PC-3 (cell line): ENCODE measurements around the gene JAM2. TPM values are rescaled to one million over a fixed set of nuclear protein-coding genes. Genes with fewer than 3 reads are reported as not detected.

Source experiments
- ATAC-seq: fragments of 200-7000 bp; cut with Tn5 transposase; 2 replicates; pipeline ENCODE4 v1.9.1; 2020; ENCODE audit warnings: mild to moderate bottlenecking, moderate library complexity
- BruUV-seq: library from RNA; stranded (reverse); fragments of 400-500 nt; replicated peaks from 2 replicates; lab custom pipeline; 2021; lab: Mats Ljungman, UMichigan
- CTCF ChIA-PET: fragments of 300-600 bp; sonication (Branson Sonifier 250); formaldehyde crosslinking; loops from one replicate; lab custom pipeline; 2022; ENCODE audit warnings: antibody characterized with exemption; lab: Charles Lee
- POLR2A ChIA-PET: fragments of 300-600 bp; sonication (Branson Sonifier 250); formaldehyde crosslinking; loops from one replicate; lab custom pipeline; 2022; ENCODE audit warnings: antibody characterized with exemption; ENCODE audit not compliant: unreplicated experiment; lab: Charles Lee
- DNase-seq: peaks from one replicate; pipeline ENCODE4 v3.0.0-alpha.2; 2015
- H2AFZ ChIP-seq: fragments of 300-600 bp; sonication (generic); 2 replicates; pipeline ENCODE4 v1.6.0; 2016; ENCODE audit warnings: antibody characterized with exemption, low read length
- H3F3A ChIP-seq: fragments of 300-600 bp; sonication (generic); one replicate; pipeline ENCODE4 v1.6.0; 2017; ENCODE audit warnings: antibody characterized with exemption, low read length, control low read depth, mild to moderate bottlenecking; ENCODE audit not compliant: unreplicated experiment
- H3K27ac ChIP-seq: fragments of 300-600 bp; sonication (generic); 2 replicates; pipeline ENCODE4 v1.5.1; 2016; ENCODE audit warnings: mild to moderate bottlenecking, low read length
- H3K27me3 ChIP-seq: fragments of 300-600 bp; sonication (generic); 2 replicates; pipeline ENCODE4 v1.6.1; 2016; ENCODE audit warnings: low read length, mixed read lengths
- H3K36me3 ChIP-seq: fragments of 300-600 bp; sonication (generic); 2 replicates; pipeline ENCODE4 v1.6.1; 2016; ENCODE audit warnings: low read depth, mixed run types, low read length, mixed read lengths
- H3K4me1 ChIP-seq: fragments of 300-600 bp; sonication (generic); 2 replicates; pipeline ENCODE4 v1.5.1; 2016; ENCODE audit warnings: low read length; ENCODE audit not compliant: insufficient read depth
- H3K4me2 ChIP-seq: fragments of 300-600 bp; sonication (generic); 2 replicates; pipeline ENCODE4 v1.6.0; 2016; ENCODE audit warnings: low read length
- H3K4me3 ChIP-seq: fragments of 300-600 bp; sonication (generic); 2 replicates; pipeline ENCODE4 v1.5.1; 2016; ENCODE audit warnings: mild to moderate bottlenecking, low read length, mixed read lengths
- H3K79me2 ChIP-seq: fragments of 300-600 bp; sonication (generic); 2 replicates; pipeline ENCODE4 v1.6.1; 2017; ENCODE audit warnings: low read length, mixed read lengths
- H3K9ac ChIP-seq: fragments of 300-600 bp; sonication (generic); 2 replicates; pipeline ENCODE4 v1.6.0; 2016; ENCODE audit warnings: mild to moderate bottlenecking, low read length
- H3K9me2 ChIP-seq: fragments of 300-600 bp; sonication (generic); replicated peaks from 2 replicates; pipeline ENCODE4 v1.6.1; 2016; ENCODE audit warnings: mixed run types, low read length, mixed read lengths
- H3K9me3 ChIP-seq: fragments of 300-600 bp; sonication (generic); 2 replicates; pipeline ENCODE4 v1.6.1; 2016; ENCODE audit warnings: low read length, mixed read lengths
- H4K20me1 ChIP-seq: fragments of 300-600 bp; sonication (generic); 2 replicates; pipeline ENCODE4 v1.6.1; 2016; ENCODE audit warnings: low read length, mixed read lengths
- EZH2 ChIP-seq: fragments of 300-600 bp; sonication (generic); IDR thresholded peaks from one replicate; pipeline ENCODE4 v1.6.1; 2017; ENCODE audit warnings: antibody characterized with exemption, mild to moderate bottlenecking, low read length; ENCODE audit not compliant: unreplicated experiment
- EZH2phosphoT487 ChIP-seq: fragments of 300-600 bp; sonication (generic); IDR thresholded peaks from 2 replicates; pipeline ENCODE4 v1.6.1; 2018; ENCODE audit warnings: mild to moderate bottlenecking, antibody characterized with exemption, low read length, borderline replicate concordance
- intact Hi-C: fragments of 100-400 bp; cut with micrococcal nuclease; formaldehyde crosslinking; loops from 2 replicates; pipeline ENCODE4 v1.9.0; 2023
- total RNA-seq: library from RNA; depleted of rRNA; stranded (reverse); fragments of >200 nt; gene quantifications from 2 replicates; pipeline ENCODE4 v1.2.3, GENCODE V29; 2014
- TF ChIP-seq, protein P1 (sequence below): fragments of 300-600 bp; sonication (generic); conservative IDR thresholded peaks from 2 replicates; pipeline ENCODE4 v1.5.1; 2017; ENCODE audit warnings: antibody characterized with exemption, low read depth, mild to moderate bottlenecking, low read length

Gene JAM2
- total RNA-seq, 1 experiment from 2014 or later: not detected

DNA sequence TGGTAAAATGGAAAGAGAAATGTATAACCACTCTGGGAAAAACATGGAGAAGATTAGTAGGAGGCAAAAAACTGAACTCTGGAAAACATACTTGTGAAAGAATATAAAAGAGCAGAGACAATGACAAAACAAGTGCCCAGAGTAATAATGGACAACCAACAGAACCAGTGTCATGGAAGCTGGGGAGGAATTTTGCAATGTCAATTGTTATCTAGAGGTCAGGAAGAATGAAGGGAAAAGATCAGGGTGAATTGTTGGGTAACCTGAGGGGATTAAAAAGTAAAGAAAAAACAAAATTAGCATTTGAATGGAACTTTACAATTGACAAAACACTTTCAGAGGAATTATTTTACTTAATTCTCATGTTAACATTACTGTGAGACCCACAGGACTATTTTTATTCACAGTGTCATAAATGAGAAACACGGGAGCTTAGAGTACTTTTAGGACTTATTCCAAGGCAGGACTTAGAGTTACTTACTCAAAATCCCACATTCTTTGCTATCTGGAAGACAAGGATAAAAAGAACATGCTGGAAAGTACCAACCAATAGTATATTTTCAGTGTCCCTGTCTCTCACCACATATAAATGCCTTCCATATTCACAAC lies 19.5 kb downstream of the JAM2 start:
- H3K27ac ChIP-seq: no peak overlapping the region
- no peaks in the 10 kb centered on the region for H3K36me3 ChIP-seq
- POLR2A ChIA-PET: no interaction called here
- no peak overlapping the region for H3K4me2 ChIP-seq
- no peak overlapping the region for H3K9ac ChIP-seq
- H3F3A ChIP-seq: no peaks in the 10 kb centered on the region
- H2AFZ ChIP-seq: no peak overlapping the region
- intact Hi-C loops: no loop called here
- no peaks in the 10 kb centered on the region for H3K9me2 ChIP-seq
- H3K9me3 ChIP-seq: no peaks in the 10 kb centered on the region
- TF ChIP-seq, protein P1, sequence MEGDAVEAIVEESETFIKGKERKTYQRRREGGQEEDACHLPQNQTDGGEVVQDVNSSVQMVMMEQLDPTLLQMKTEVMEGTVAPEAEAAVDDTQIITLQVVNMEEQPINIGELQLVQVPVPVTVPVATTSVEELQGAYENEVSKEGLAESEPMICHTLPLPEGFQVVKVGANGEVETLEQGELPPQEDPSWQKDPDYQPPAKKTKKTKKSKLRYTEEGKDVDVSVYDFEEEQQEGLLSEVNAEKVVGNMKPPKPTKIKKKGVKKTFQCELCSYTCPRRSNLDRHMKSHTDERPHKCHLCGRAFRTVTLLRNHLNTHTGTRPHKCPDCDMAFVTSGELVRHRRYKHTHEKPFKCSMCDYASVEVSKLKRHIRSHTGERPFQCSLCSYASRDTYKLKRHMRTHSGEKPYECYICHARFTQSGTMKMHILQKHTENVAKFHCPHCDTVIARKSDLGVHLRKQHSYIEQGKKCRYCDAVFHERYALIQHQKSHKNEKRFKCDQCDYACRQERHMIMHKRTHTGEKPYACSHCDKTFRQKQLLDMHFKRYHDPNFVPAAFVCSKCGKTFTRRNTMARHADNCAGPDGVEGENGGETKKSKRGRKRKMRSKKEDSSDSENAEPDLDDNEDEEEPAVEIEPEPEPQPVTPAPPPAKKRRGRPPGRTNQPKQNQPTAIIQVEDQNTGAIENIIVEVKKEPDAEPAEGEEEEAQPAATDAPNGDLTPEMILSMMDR: no peak
- TF ChIP-seq EZH2 (no peak), EZH2phosphoT487 (no peak)
- no peaks in the 10 kb centered on the region for H3K79me2 ChIP-seq
- ATAC-seq (no peak), DNase-seq (no peak)
- no peak overlapping the region for H3K4me3 ChIP-seq
- H3K4me1 ChIP-seq: no peaks in the 10 kb centered on the region
- no TSS peak for BruUV-seq
- H3K27me3 ChIP-seq: no peaks in the 10 kb centered on the region
- no peaks in the 10 kb centered on the region for H4K20me1 ChIP-seq
- CTCF ChIA-PET: no interaction called here

DNA sequence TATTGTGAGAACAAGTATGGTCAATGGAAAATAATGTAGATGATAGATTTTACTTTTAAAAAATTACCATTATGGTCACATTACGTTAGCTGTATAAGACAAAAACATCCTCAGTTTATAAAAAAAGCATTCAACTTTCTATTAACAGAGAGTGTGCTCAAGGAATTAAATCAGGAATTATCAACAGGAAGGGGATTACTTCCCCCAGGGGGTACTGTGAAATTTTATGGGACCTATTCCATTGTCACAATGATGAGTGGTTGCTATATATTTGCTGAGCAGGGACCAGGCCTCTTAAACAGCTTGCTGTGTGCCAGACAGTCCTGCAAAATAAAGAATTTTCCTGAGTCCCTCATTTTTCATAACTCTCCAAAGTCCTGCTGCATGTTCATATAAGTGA lies 21.2 kb downstream of the JAM2 start:
- Histone ChIP-seq H3K27ac (no peak overlapping the region), H3K4me1 (no peaks in the 10 kb centered on the region), H4K20me1 (no peaks in the 10 kb centered on the region), H3K9me2 (no peaks in the 10 kb centered on the region), H3K79me2 (no peaks in the 10 kb centered on the region), H3K36me3 (no peaks in the 10 kb centered on the region), H3K4me3 (no peak overlapping the region), H3K27me3 (no peaks in the 10 kb centered on the region), H2AFZ (no peak overlapping the region), H3K9me3 (no peaks in the 10 kb centered on the region), H3K9ac (no peak overlapping the region), H3K4me2 (no peak overlapping the region), H3F3A (no peaks in the 10 kb centered on the region)
- DNase-seq: no peak
- TF ChIP-seq, protein P1: no peak
- TF ChIP-seq EZH2: no peak
- no peak for TF ChIP-seq EZH2phosphoT487
- no peak for ATAC-seq
- no TSS peak for BruUV-seq
- intact Hi-C loops: no loop called here
- ChIA-PET CTCF (no interaction called here), POLR2A (no interaction called here)

DNA sequence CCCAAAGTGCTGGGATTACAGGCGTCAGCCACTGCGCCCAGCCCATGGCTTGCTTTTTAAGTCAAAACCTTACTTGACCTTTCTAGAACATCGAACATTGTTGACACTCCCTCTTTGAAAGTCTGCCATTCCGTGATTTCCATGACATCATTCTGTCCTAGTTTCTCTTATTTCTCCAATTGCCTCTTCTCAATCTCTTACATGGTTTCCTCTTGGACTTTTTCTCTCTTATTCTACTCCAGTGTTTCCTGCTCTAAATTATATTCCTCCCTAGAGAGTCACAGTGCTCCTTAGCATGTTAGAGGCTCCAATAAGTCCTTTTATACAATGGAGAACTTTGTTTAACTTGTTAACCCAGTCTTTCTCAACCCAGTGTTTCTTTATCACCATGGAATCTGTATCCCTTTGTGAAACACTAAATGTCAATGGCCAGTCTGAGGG lies 25.5 kb downstream of the JAM2 start:
- intact Hi-C loops: no loop called here
- H3K9ac ChIP-seq: no peak overlapping the region
- H3K27me3 ChIP-seq: peaks cover 19% of the 10 kb centered on the region
- no peak overlapping the region for H3K4me2 ChIP-seq
- no peaks in the 10 kb centered on the region for H3F3A ChIP-seq
- H3K9me3 ChIP-seq: no peaks in the 10 kb centered on the region
- H4K20me1 ChIP-seq: no peaks in the 10 kb centered on the region
- ATAC-seq: no peak
- H2AFZ ChIP-seq: no peak overlapping the region
- no peak overlapping the region for H3K27ac ChIP-seq
- no peak for DNase-seq
- POLR2A ChIA-PET: no interaction called here
- no peaks in the 10 kb centered on the region for H3K79me2 ChIP-seq
- no TSS peak for BruUV-seq
- CTCF ChIA-PET: no interaction called here
- no peaks in the 10 kb centered on the region; the same call in 1 of the 2 replicates for H3K9me2 ChIP-seq
- H3K4me1 ChIP-seq: no peaks in the 10 kb centered on the region
- TF ChIP-seq EZH2: no peak
- no peak for TF ChIP-seq EZH2phosphoT487
- TF ChIP-seq, protein P1: no peak
- no peaks in the 10 kb centered on the region for H3K36me3 ChIP-seq
- no peak overlapping the region for H3K4me3 ChIP-seq
